PC-9 (cell line): ENCODE measurements around the gene IMP3.

ENCODE experiments used
- EZH2 ChIP-seq: fragments of 200-600 bp; sonication (generic); IDR thresholded peaks from 2 replicates; pipeline ENCODE4 v1.8.0; 2017; ENCODE audit warnings: antibody characterized with exemption, low read depth
- TF ChIP-seq, protein P1 (sequence below): fragments of 200-600 bp; sonication (generic); conservative IDR thresholded peaks from 2 replicates; pipeline ENCODE4 v1.6.1; 2017; ENCODE audit warnings: mixed run types, antibody characterized with exemption, mild to moderate bottlenecking, moderate library complexity

- TF ChIP-seq, protein P1, sequence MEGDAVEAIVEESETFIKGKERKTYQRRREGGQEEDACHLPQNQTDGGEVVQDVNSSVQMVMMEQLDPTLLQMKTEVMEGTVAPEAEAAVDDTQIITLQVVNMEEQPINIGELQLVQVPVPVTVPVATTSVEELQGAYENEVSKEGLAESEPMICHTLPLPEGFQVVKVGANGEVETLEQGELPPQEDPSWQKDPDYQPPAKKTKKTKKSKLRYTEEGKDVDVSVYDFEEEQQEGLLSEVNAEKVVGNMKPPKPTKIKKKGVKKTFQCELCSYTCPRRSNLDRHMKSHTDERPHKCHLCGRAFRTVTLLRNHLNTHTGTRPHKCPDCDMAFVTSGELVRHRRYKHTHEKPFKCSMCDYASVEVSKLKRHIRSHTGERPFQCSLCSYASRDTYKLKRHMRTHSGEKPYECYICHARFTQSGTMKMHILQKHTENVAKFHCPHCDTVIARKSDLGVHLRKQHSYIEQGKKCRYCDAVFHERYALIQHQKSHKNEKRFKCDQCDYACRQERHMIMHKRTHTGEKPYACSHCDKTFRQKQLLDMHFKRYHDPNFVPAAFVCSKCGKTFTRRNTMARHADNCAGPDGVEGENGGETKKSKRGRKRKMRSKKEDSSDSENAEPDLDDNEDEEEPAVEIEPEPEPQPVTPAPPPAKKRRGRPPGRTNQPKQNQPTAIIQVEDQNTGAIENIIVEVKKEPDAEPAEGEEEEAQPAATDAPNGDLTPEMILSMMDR, result no peak
- TF ChIP-seq EZH2, result no peak
These were observed 34.3 kb upstream of the IMP3 start for GRCh38 chr15:75674366-75674765.
